Measurements from ENCODE around the gene ANKRD23. TPM values are rescaled to one million over a fixed set of nuclear protein-coding genes. Genes with fewer than 3 reads are reported as not detected.

Gene ANKRD23
- total and polyA plus RNA-seq, 2 of the 13 experiments (the other 11 are each of a cell fraction or from before 2014, with no cell fraction given) = 1.5 to 1.6 TPM

- no peak for TF ChIP-seq MTERF4 (CRISPR knock-in tag; IDR thresholded peaks at IDR 0.05)
- no peak for TF ChIP-seq GABPA (IDR thresholded peaks at IDR 0.05; ENCODE audit: low read depth, low read length)
- TF ChIP-seq GABPA (CRISPR knock-in tag; IDR thresholded peaks at IDR 0.05; ENCODE audit: low read depth) = no peak
- no peak for TF ChIP-seq ZNF263 (CRISPR knock-in tag; IDR thresholded peaks at IDR 0.05)
- no peak for TF ChIP-seq HDAC1 (CRISPR knock-in tag; IDR thresholded peaks at IDR 0.05)
- TF ChIP-seq ZNF7 (CRISPR knock-in tag; IDR thresholded peaks at IDR 0.05) = no peak
- peak; percentile 97 for TF ChIP-seq ZBTB33 (CRISPR knock-in tag; IDR thresholded peaks at IDR 0.05)
- TF ChIP-seq STAG1 (CRISPR knock-in tag; IDR thresholded peaks at IDR 0.05) = peak; percentile 94
- TF ChIP-seq XRCC5 (optimal IDR thresholded peaks at IDR 0.05; ENCODE audit: low read length) = peak; percentile 87
- TF ChIP-seq ZNF652 (CRISPR knock-in tag; IDR thresholded peaks at IDR 0.05; ENCODE audit: borderline replicate concordance, low read depth) = no peak
- no peak for TF ChIP-seq ZNF3 (CRISPR knock-in tag; IDR thresholded peaks at IDR 0.05)
- TF ChIP-seq ZNF136 (CRISPR knock-in tag; IDR thresholded peaks at IDR 0.05; ENCODE audit: low read depth) = no peak
- TF ChIP-seq ZNF687 (CRISPR knock-in tag; IDR thresholded peaks at IDR 0.05) = peak; percentile 84
- TF ChIP-seq AHR (CRISPR knock-in tag; IDR thresholded peaks at IDR 0.05) = no peak
- TF ChIP-seq ZNF143 (CRISPR knock-in tag; IDR thresholded peaks at IDR 0.05) = no peak
- TF ChIP-seq THAP7 (CRISPR knock-in tag; IDR thresholded peaks at IDR 0.05) = 0 out of 2 replicates have a peak, but pooled peaks have one; percentile 64
- peak; percentile 54; the same call in 1 of the 2 replicates for TF ChIP-seq ZNF331 (CRISPR knock-in tag; IDR thresholded peaks at IDR 0.05)
- TF ChIP-seq ZBTB38 (CRISPR knock-in tag; IDR thresholded peaks at IDR 0.05) = peak; percentile 100
- peak; percentile 14 for TF ChIP-seq TEAD3 (CRISPR knock-in tag; optimal IDR thresholded peaks at IDR 0.05; ENCODE audit: borderline replicate concordance)
- no peak for TF ChIP-seq NONO (IDR thresholded peaks at IDR 0.05)
- TF ChIP-seq NONO (CRISPR knock-in tag; conservative IDR thresholded peaks at IDR 0.05) = peak; percentile 82
- no peak for TF ChIP-seq WIZ (CRISPR knock-in tag; IDR thresholded peaks at IDR 0.05)
- 0 out of 2 replicates have a peak, but pooled peaks have one; percentile 24 for TF ChIP-seq ZNF251 (CRISPR knock-in tag; IDR thresholded peaks at IDR 0.05)
- no peak for TF ChIP-seq HOXD1 (CRISPR knock-in tag; IDR thresholded peaks at IDR 0.05)
- no peak for TF ChIP-seq ZBTB7A (CRISPR knock-in tag; IDR thresholded peaks at IDR 0.05)
- 0 out of 2 replicates have a peak, but pooled peaks have one; percentile 40 for TF ChIP-seq BHLHE40 (IDR thresholded peaks at IDR 0.05; ENCODE audit: low read length)
Observed at GRCh38 chr2:96801005-96801785, 42.6 kb downstream of the ANKRD23 start (continued).

Data from HepG2 (cell line).